H1 (cell line): ENCODE data around the gene IRF2BP2. TPM values are rescaled to one million over a fixed set of nuclear protein-coding genes. Genes with fewer than 3 reads are reported as not detected.
A peak's percentile ranks its signal among the peaks of the same experiment; 100 is the strongest.

ENCODE experiments used
- CTCF ChIA-PET: fragments of 300-600 bp; sonication (Branson Sonifier 250); formaldehyde crosslinking; loops from one replicate; lab custom pipeline; 2021; ENCODE audit not compliant: partially characterized antibody; lab: Charles Lee
- POLR2A ChIA-PET: fragments of 300-600 bp; sonication (Branson Sonifier 250); formaldehyde crosslinking; loops from one replicate; lab custom pipeline; 2021; ENCODE audit warnings: inconsistent platforms; ENCODE audit not compliant: partially characterized antibody; lab: Charles Lee
- DNase-seq, 2 experiments: peaks; one replicate each; pipeline versions ENCODE4 v3.0.0 to v3.0.0-alpha.2; 2010 to 2022; ENCODE audit warnings: low spot score in 2 of 2, low read depth in 1 of 2, mixed read lengths in 1 of 2
- FAIRE-seq: peaks from 2 replicates; lab custom pipeline; 2011; peaks lifted over from hg19 to GRCh38; lab: Jason Lieb, UNC
- H2AFZ ChIP-seq: 2 replicates; pipeline ENCODE4 v1.8.1; 2012; ENCODE audit warnings: low read length, inconsistent platforms
- H2AK5ac ChIP-seq: 2 replicates; pipeline ENCODE4 v1.6.1; 2013; ENCODE audit warnings: low read depth, low read length
- H2BK120ac ChIP-seq: replicated peaks from 2 replicates; pipeline ENCODE3; 2013; ENCODE audit warnings: low read depth, low read length, inconsistent platforms
- H2BK12ac ChIP-seq: 2 replicates; pipeline ENCODE4 v1.6.1; 2013; ENCODE audit warnings: low read depth, low read length
- H2BK15ac ChIP-seq: 2 replicates; pipeline ENCODE4 v1.6.1; 2013; ENCODE audit warnings: low read length
- H2BK20ac ChIP-seq: 2 replicates; pipeline ENCODE4 v1.6.1; 2013; ENCODE audit warnings: low read length
- H2BK5ac ChIP-seq: 2 replicates; pipeline ENCODE4 v1.6.1; 2013; ENCODE audit warnings: low read depth, low read length
- H3K14ac ChIP-seq: 2 replicates; pipeline ENCODE4 v1.6.1; 2013; ENCODE audit warnings: inconsistent platforms; ENCODE audit not compliant: insufficient read length
- H3K18ac ChIP-seq: 2 replicates; pipeline ENCODE4 v1.6.1; 2013; ENCODE audit warnings: low read length; ENCODE audit errors: extremely low read depth
- H3K23ac ChIP-seq: 2 replicates; pipeline ENCODE4 v1.6.1; 2013; ENCODE audit warnings: inconsistent platforms; ENCODE audit not compliant: insufficient read length
- H3K23me2 ChIP-seq: 2 replicates; pipeline ENCODE4 v1.6.1; 2013; ENCODE audit warnings: low read depth, low read length
- H3K27ac ChIP-seq: 2 replicates; pipeline ENCODE4 v1.6.1; 2011; ENCODE audit warnings: low read depth, low read length, inconsistent platforms
- H3K27me3 ChIP-seq, 4 experiments: replicated peaks in 1 of 4; 1 replicate in 1 of 4; 2 replicates in 3 of 4; pipeline versions ENCODE4 v1.6.1 to v1.8.1; 2011 to 2013; ENCODE audit warnings: low read length in 3 of 4, mild to moderate bottlenecking in 3 of 4, inconsistent platforms in 2 of 4, mixed read lengths in 2 of 4, moderate library complexity in 1 of 4; ENCODE audit not compliant: control insufficient read depth in 3 of 4, insufficient read depth in 3 of 4; ENCODE audit errors: extremely low read depth in 1 of 4
- H3K36me3 ChIP-seq, 4 experiments: 2 replicates each; pipeline versions ENCODE4 v1.6.1 to v1.8.1; 2011 to 2013; ENCODE audit warnings: mild to moderate bottlenecking in 4 of 4, low read length in 3 of 4, moderate library complexity in 2 of 4, control low read depth in 1 of 4, inconsistent platforms in 1 of 4; ENCODE audit not compliant: insufficient read depth in 4 of 4, control insufficient read depth in 2 of 4
- H3K4ac ChIP-seq: replicated peaks from 2 replicates; pipeline ENCODE3; 2013; ENCODE audit warnings: low read length, low read depth, mixed read lengths, inconsistent platforms; ENCODE audit not compliant: insufficient read length
- H3K4me1 ChIP-seq, 4 experiments: replicated peaks in 1 of 4; 1 replicate in 1 of 4; 2 replicates in 3 of 4; pipeline versions ENCODE4 v1.6.1 to v1.8.1; 2011 to 2013; ENCODE audit warnings: low read length in 3 of 4, inconsistent platforms in 2 of 4, mixed read lengths in 1 of 4; ENCODE audit not compliant: insufficient read depth in 4 of 4, control insufficient read depth in 3 of 4
- H3K4me2 ChIP-seq, 2 experiments: 2 replicates each; pipeline versions ENCODE4 v1.6.1 to v1.8.1; 2011 to 2013; ENCODE audit warnings: low read depth in 2 of 2, low read length in 2 of 2, control low read depth in 1 of 2, inconsistent platforms in 1 of 2, mild to moderate bottlenecking in 1 of 2; ENCODE audit not compliant: insufficient read depth in 1 of 2
- H3K4me3 ChIP-seq, 4 experiments: fragments of 200-600, 300-600 bp in 1 of 4; sonication (generic), shearing (Covaris generic), sonication (Bioruptor Twin) in 1 of 4; 2 replicates each; pipeline versions ENCODE4 v1.5.1 to v1.8.1; 2011 to 2016; ENCODE audit warnings: low read length in 4 of 4, low read depth in 3 of 4, control low read depth in 2 of 4, inconsistent platforms in 2 of 4, mild to moderate bottlenecking in 2 of 4, mixed read lengths in 1 of 4, moderate library complexity in 1 of 4; ENCODE audit not compliant: insufficient read depth in 2 of 4; ENCODE audit errors: extremely low read depth in 1 of 4
- H3K56ac ChIP-seq: replicated peaks from 2 replicates; pipeline ENCODE3; 2013; ENCODE audit warnings: low read depth, mild to moderate bottlenecking, mixed read lengths, low read length, inconsistent platforms; ENCODE audit not compliant: insufficient read length
- H3K79me1 ChIP-seq: 2 replicates; pipeline ENCODE4 v1.6.1; 2013; ENCODE audit warnings: low read depth, low read length, control low read depth
- H3K79me2 ChIP-seq, 2 experiments: 2 replicates each; pipeline versions ENCODE4 v1.6.1 to v1.8.1; 2012 to 2013; ENCODE audit warnings: low read length in 2 of 2, mild to moderate bottlenecking in 2 of 2, inconsistent platforms in 1 of 2; ENCODE audit not compliant: insufficient read depth in 2 of 2, control insufficient read depth in 1 of 2
- H3K9ac ChIP-seq, 4 experiments: replicated peaks in 1 of 4; 1 replicate in 1 of 4; 2 replicates in 3 of 4; pipeline versions ENCODE4 v1.6.1 to v1.8.1; 2011 to 2013; ENCODE audit warnings: low read depth in 3 of 4, low read length in 3 of 4, control low read depth in 2 of 4, mild to moderate bottlenecking in 2 of 4, moderate library complexity in 2 of 4, inconsistent platforms in 1 of 4; ENCODE audit errors: extremely low read depth in 1 of 4
- H3K9me3 ChIP-seq, 2 experiments: 2 replicates each; pipeline versions ENCODE4 v1.6.1 to v1.8.1; 2012 to 2013; ENCODE audit warnings: mild to moderate bottlenecking in 2 of 2, moderate library complexity in 2 of 2, control low read depth in 1 of 2, inconsistent platforms in 1 of 2, low read depth in 1 of 2, low read length in 1 of 2, mixed read lengths in 1 of 2; ENCODE audit not compliant: insufficient read depth in 2 of 2
- H4K20me1 ChIP-seq, 2 experiments: replicated peaks in 1 of 2; 2 replicates each; pipeline versions ENCODE3 to v1.8.1; 2011 to 2013; ENCODE audit warnings: inconsistent platforms in 2 of 2, low read length in 2 of 2, mild to moderate bottlenecking in 1 of 2; ENCODE audit not compliant: insufficient read depth in 2 of 2, control insufficient read depth in 1 of 2
- H4K5ac ChIP-seq: 2 replicates; pipeline ENCODE4 v1.6.1; 2013; ENCODE audit warnings: low read length, low read depth, mixed read lengths, inconsistent platforms; ENCODE audit not compliant: insufficient read length
- H4K8ac ChIP-seq: 2 replicates; pipeline ENCODE4 v1.8.0; 2013; ENCODE audit warnings: mild to moderate bottlenecking, moderate library complexity, low read length, inconsistent platforms; ENCODE audit not compliant: insufficient read depth; ENCODE audit errors: extremely low read depth
- H4K91ac ChIP-seq: replicated peaks from 2 replicates; pipeline ENCODE3; 2013; ENCODE audit warnings: low read length, mixed read lengths, inconsistent platforms; ENCODE audit not compliant: insufficient read length
- KDM1A ChIP-seq: fragments of 200-600, 300-600 bp; sonication (generic); IDR thresholded peaks from 2 replicates; pipeline ENCODE4 v1.7.1; 2016; ENCODE audit warnings: mild to moderate bottlenecking, low read length, borderline replicate concordance
- SIX5 ChIP-seq: IDR thresholded peaks from 2 replicates; pipeline ENCODE4 v1.6.1; 2011; ENCODE audit warnings: mild to moderate bottlenecking, low read depth, low read length
- WGBS, 2 experiments: shearing (Covaris generic) in 1 of 2; methylation state at CpG; one replicate each; pipeline versions ENCODE4 v1.1.6 to v1.1.7; 2013 to 2015; ENCODE audit warnings: low lambda C conversion rate in 2 of 2, mixed read lengths in 2 of 2, inconsistent platforms in 1 of 2, low coverage in 1 of 2, missing lambda C conversion rate in 1 of 2; ENCODE audit not compliant: insufficient replicate concordance in 2 of 2, insufficient coverage in 1 of 2, insufficient read length in 1 of 2; ENCODE audit errors: extremely low coverage in 1 of 2, missing lambda C conversion rate in 1 of 2; 5-methylcytosine and 5-hydroxymethylcytosine counted together
- polyA plus RNA-seq, 7 experiments: library from polyadenylated mRNA; depleted of rRNA in 3 of 7; stranded (reverse) in 5 of 7; unstranded in 2 of 7; fragments of >200 nt in 5 of 7; fragments of 200-250 nt in 2 of 7; gene quantifications; 1 replicate in 5 of 7; 2 replicates in 1 of 7; 4 replicates in 1 of 7; pipeline versions ENCODE4 v1.2.1 to v1.2.3, GENCODE V29; 2011 to 2013; ENCODE audit warnings: missing spikeins in 2 of 7, mixed read lengths in 2 of 7
- total RNA-seq: library from RNA; stranded (reverse); fragmentation: NEBNext Ultra II Directional; extraction: Animal tissue kit (Norgen Biotek cat#: 25700); gene quantifications from 2 replicates; pipeline ENCODE4 v1.2.1, GENCODE V29; 2021

Gene IRF2BP2
- total and polyA plus RNA-seq, 2 of the 8 experiments (the other 6 are each of a cell fraction or from before 2014, with no cell fraction given), result 24.9 to 67.5 TPM

GRCh38 chr1:234620272-234621126 is 10.5 kb upstream of the IRF2BP2 start:
- no peaks in the 10 kb centered on the region for H3K23me2 ChIP-seq
- H3K9ac ChIP-seq, result no peak overlapping the region
- peaks cover 0 to 12% (median 5%) of the 10 kb centered on the region in 4 experiments; a peak in 3 of 7 replicates for H3K4me1 ChIP-seq
- POLR2A ChIA-PET, result interaction anchor here (1.2 kb wide), 2 partner anchors 9 to 10 kb away, joined by 4 read pairs; partner anchors contain the start of gene IRF2BP2
- no peaks in the 10 kb centered on the region for H4K20me1 ChIP-seq
- no peaks in the 10 kb centered on the region for H3K79me2 ChIP-seq
- no peak for DNase-seq
- H4K8ac ChIP-seq, result no peak overlapping the region
- no peaks in the 10 kb centered on the region for H3K9me3 ChIP-seq
- H3K36me3 ChIP-seq, result no peaks in the 10 kb centered on the region
- H3K4ac ChIP-seq, result no peak overlapping the region
- H4K91ac ChIP-seq, result no peak overlapping the region
- no peak overlapping the region for H3K56ac ChIP-seq
- H2BK15ac ChIP-seq, result no peak overlapping the region
- no peak overlapping the region for H3K23ac ChIP-seq
- H3K4me2 ChIP-seq, result no peak overlapping the region
- no peak for TF ChIP-seq SIX5
- TF ChIP-seq KDM1A, result peak; percentile 46; the same call in 1 of the 2 replicates
- H3K18ac ChIP-seq, result no peak overlapping the region
- no peaks in the 10 kb centered on the region for H3K27me3 ChIP-seq
- H3K27ac ChIP-seq, result no peak overlapping the region
- H3K14ac ChIP-seq, result no peak overlapping the region
- no peak overlapping the region for H3K4me3 ChIP-seq
- H2AK5ac ChIP-seq, result no peak overlapping the region
- H2BK12ac ChIP-seq, result peak overlapping the region; percentile 69; the same call in 1 of the 2 replicates
- H3K79me1 ChIP-seq, result no peaks in the 10 kb centered on the region
- CTCF ChIA-PET, result interaction anchor here (1.4 kb wide), 1 partner anchor 463 kb away, joined by 3 read pairs; no protein-coding TSS in a partner anchor
- peak overlapping the region; percentile 43; the same call in 1 of the 2 replicates for H2BK20ac ChIP-seq
- no peak overlapping the region for H2BK120ac ChIP-seq
- no peak overlapping the region for H2AFZ ChIP-seq
- no peak overlapping the region for H4K5ac ChIP-seq
- FAIRE-seq, result no peak
- 90% methylated on average over 6 of the region's 6 CpGs; no CpG with 5 or more reads in 1 of the 2 experiments for WGBS, 2 experiments
- peak overlapping the region; percentile 28; the same call in 1 of the 2 replicates for H2BK5ac ChIP-seq
